ENCODE results near the gene LMCD1.
"Not testable (repeated sequence)": the region's sequence is repeated elsewhere in the genome, so short reads cannot be mapped to it uniquely, and the experiment has no call there.

The LMCD1 gene

GRCh38 chr3:8563146-8563545 is 61.5 kb downstream of the LMCD1 start:
- DNase-seq, result no peak

GRCh38 chr3:8563597-8563996 is 62.0 kb downstream of the LMCD1 start:
- DNase-seq, result no peak

GRCh38 chr3:8565376-8565775 is 63.8 kb downstream of the LMCD1 start:
- no peak for DNase-seq

GRCh38 chr3:8567784-8568575 is 66.4 kb downstream of the LMCD1 start:
- no peak for DNase-seq

GRCh38 chr3:8571256-8571655 is 69.6 kb downstream of the LMCD1 start:
- DNase-seq, result no peak

- DNase-seq, result no peak
These were observed 71.8 kb downstream of the LMCD1 start for GRCh38 chr3:8573342-8573926.

GRCh38 chr3:8574040-8574669 is 72.5 kb downstream of the LMCD1 start:
- no peak for DNase-seq

GRCh38 chr3:8574670-8575322 is 73.2 kb downstream of the LMCD1 start:
- no peak for DNase-seq

- no peak for DNase-seq
These were observed 73.9 kb downstream of the LMCD1 start for GRCh38 chr3:8575364-8576104.

- no peak for DNase-seq
These were observed 74.8 kb downstream of the LMCD1 start for GRCh38 chr3:8576436-8576835.

- DNase-seq, result no peak
These were observed 75.4 kb downstream of the LMCD1 start for GRCh38 chr3:8576841-8577571.

GRCh38 chr3:8578282-8578681 is 76.7 kb downstream of the LMCD1 start:
- no peak for DNase-seq

GRCh38 chr3:8579096-8579495 is 77.5 kb downstream of the LMCD1 start:
- no peak for DNase-seq

- DNase-seq, result no peak
These were observed 78.3 kb downstream of the LMCD1 start for GRCh38 chr3:8579943-8580342.

GRCh38 chr3:8580434-8580833 is 78.8 kb downstream of the LMCD1 start:
- DNase-seq, result not testable (repeated sequence)

GRCh38 chr3:8581373-8581772 is 79.8 kb downstream of the LMCD1 start:
- DNase-seq, result no peak

- DNase-seq, result no peak
These were observed 80.3 kb downstream of the LMCD1 start for GRCh38 chr3:8581806-8582445.

GRCh38 chr3:8584661-8585060 is 83.0 kb downstream of the LMCD1 start:
- no peak for DNase-seq

GRCh38 chr3:8589880-8590556 is 88.4 kb downstream of the LMCD1 start:
- DNase-seq, result no peak

- DNase-seq, result no peak
These were observed 91.6 kb downstream of the LMCD1 start for GRCh38 chr3:8593021-8593827.

Data from NCI-H1436 treated with DMSO at 0.1 percent for 48 hours (cell line).